Activated CD8-positive, alpha-beta memory T cell treated with anti-CD3 and anti-CD28 coated beads for 24 hours (primary cell): ENCODE results near the gene SUN3.
"Not testable (repeated sequence)": the region's sequence is repeated elsewhere in the genome, so short reads cannot be mapped to it uniquely, and the experiment has no call there.

Experiments used
- DNase-seq: peaks from one replicate; pipeline ENCODE4 v3.0.0-alpha.2; 2020

SUN3 gene

GRCh38 chr7:48025624-48026023 lies 3.3 kb downstream of the SUN3 start:
- DNase-seq = no peak

- no peak for DNase-seq
Observed at GRCh38 chr7:48017674-48018073, 11.2 kb downstream of the SUN3 start.

GRCh38 chr7:48016641-48017040 lies 12.3 kb downstream of the SUN3 start:
- DNase-seq = no peak

GRCh38 chr7:48011951-48012350 lies 17.0 kb downstream of the SUN3 start:
- DNase-seq = no peak

GRCh38 chr7:48011323-48011722 lies 17.6 kb downstream of the SUN3 start:
- DNase-seq = no peak

GRCh38 chr7:48009954-48010353 lies 19.0 kb downstream of the SUN3 start:
- DNase-seq = no peak

- no peak for DNase-seq
Observed at GRCh38 chr7:48009257-48009656, 19.6 kb downstream of the SUN3 start.

- DNase-seq = no peak
Observed at GRCh38 chr7:48006866-48007265, 22.0 kb downstream of the SUN3 start.

GRCh38 chr7:48004638-48005037 lies 24.3 kb downstream of the SUN3 start:
- DNase-seq = no peak

- DNase-seq = no peak
Observed at GRCh38 chr7:48004032-48004431, 24.9 kb downstream of the SUN3 start.

GRCh38 chr7:48000164-48000563 lies 28.7 kb downstream of the SUN3 start:
- DNase-seq = not testable (repeated sequence)

- no peak for DNase-seq
Observed at GRCh38 chr7:47999413-47999812, 29.5 kb downstream of the SUN3 start.

GRCh38 chr7:47992446-47992845 lies 36.5 kb downstream of the SUN3 start:
- no peak for DNase-seq

GRCh38 chr7:47991741-47992311 lies 37.1 kb downstream of the SUN3 start:
- DNase-seq = peak; percentile 93

- DNase-seq = no peak
Observed at GRCh38 chr7:47991270-47991669, 37.6 kb downstream of the SUN3 start.

GRCh38 chr7:47990592-47990991 lies 38.3 kb downstream of the SUN3 start:
- no peak for DNase-seq

- DNase-seq = not testable (repeated sequence)
Observed at GRCh38 chr7:47989607-47990400, 39.1 kb downstream of the SUN3 start.

- DNase-seq = no peak
Observed at GRCh38 chr7:47988496-47989386, 40.2 kb downstream of the SUN3 start.

- no peak for DNase-seq
Observed at GRCh38 chr7:47982610-47983009, 46.3 kb downstream of the SUN3 start.

- DNase-seq = not testable (repeated sequence)
Observed at GRCh38 chr7:47980648-47981047, 48.3 kb downstream of the SUN3 start.

GRCh38 chr7:47979832-47980181 lies 49.1 kb downstream of the SUN3 start:
- no peak for DNase-seq

GRCh38 chr7:47979145-47979831 lies 49.6 kb downstream of the SUN3 start, which contains the start of gene HUS1:
Gene HUS1, minus strand, starts transcription at chr7:47979615. Its CDS starts 96 bp downstream, at chr7:47979519.
- DNase-seq = peak; percentile 96

- DNase-seq = no peak
Observed at GRCh38 chr7:47978790-47979144, 50.1 kb downstream of the SUN3 start.
